ENCODE data around the gene PCDHAC1. TPM values are rescaled to one million over a fixed set of nuclear protein-coding genes. Genes with fewer than 3 reads are reported as not detected.

The PCDHAC1 gene
- total RNA-seq, 1 donor: 0.36 TPM

DNA sequence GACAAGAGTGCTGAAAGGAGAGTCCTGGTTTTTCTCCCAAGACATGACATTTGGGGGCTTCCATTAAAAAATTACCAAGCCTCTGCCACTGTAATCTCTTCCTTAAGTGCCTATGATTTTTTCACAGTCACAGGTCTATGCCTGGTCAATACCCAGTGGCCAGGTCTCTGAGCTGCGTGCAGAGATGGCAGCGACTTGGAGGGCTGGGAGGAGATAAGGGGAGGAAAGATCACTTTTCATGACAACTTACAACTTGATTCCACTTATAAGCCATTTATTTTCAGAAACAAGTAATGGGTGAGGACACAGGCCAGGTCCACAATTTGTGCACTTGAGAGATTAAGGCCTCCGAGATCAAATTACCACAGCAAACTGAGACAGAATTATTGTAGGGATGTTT, 38.3 kb downstream of the PCDHAC1 start:
- H3K79me2 ChIP-seq (ENCODE audit: insufficient read depth, low read length): no peaks in the 10 kb centered on the region
- no peaks in the 10 kb centered on the region for H3K27me3 ChIP-seq (ENCODE audit: insufficient read depth, low read length)
- no peaks in the 10 kb centered on the region for H3K36me3 ChIP-seq (ENCODE audit: insufficient read depth, low read length)
- no peak overlapping the region for H3K27ac ChIP-seq (ENCODE audit: low read depth, low read length)
- no peak for DNase-seq (ENCODE audit: insufficient read length, low spot score, missing footprints)
- H4K20me1 ChIP-seq (ENCODE audit: insufficient read depth, low read length): no peaks in the 10 kb centered on the region
- TF ChIP-seq, protein P1, sequence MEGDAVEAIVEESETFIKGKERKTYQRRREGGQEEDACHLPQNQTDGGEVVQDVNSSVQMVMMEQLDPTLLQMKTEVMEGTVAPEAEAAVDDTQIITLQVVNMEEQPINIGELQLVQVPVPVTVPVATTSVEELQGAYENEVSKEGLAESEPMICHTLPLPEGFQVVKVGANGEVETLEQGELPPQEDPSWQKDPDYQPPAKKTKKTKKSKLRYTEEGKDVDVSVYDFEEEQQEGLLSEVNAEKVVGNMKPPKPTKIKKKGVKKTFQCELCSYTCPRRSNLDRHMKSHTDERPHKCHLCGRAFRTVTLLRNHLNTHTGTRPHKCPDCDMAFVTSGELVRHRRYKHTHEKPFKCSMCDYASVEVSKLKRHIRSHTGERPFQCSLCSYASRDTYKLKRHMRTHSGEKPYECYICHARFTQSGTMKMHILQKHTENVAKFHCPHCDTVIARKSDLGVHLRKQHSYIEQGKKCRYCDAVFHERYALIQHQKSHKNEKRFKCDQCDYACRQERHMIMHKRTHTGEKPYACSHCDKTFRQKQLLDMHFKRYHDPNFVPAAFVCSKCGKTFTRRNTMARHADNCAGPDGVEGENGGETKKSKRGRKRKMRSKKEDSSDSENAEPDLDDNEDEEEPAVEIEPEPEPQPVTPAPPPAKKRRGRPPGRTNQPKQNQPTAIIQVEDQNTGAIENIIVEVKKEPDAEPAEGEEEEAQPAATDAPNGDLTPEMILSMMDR (IDR thresholded peaks at IDR 0.05; ENCODE audit: extremely low read depth, low read depth, low read length): no peak
- no peaks in the 10 kb centered on the region for H3K4me1 ChIP-seq (ENCODE audit: insufficient read depth, low read length)
- no peak overlapping the region for H3K4me2 ChIP-seq (ENCODE audit: insufficient read depth, low read length)
- no peaks in the 10 kb centered on the region for H3K9me3 ChIP-seq (ENCODE audit: low read depth, low read length)
- H3K4me3 ChIP-seq (ENCODE audit: insufficient read depth, low read length): no peak overlapping the region
- no peak overlapping the region for H2AFZ ChIP-seq (ENCODE audit: low read length)

DNA sequence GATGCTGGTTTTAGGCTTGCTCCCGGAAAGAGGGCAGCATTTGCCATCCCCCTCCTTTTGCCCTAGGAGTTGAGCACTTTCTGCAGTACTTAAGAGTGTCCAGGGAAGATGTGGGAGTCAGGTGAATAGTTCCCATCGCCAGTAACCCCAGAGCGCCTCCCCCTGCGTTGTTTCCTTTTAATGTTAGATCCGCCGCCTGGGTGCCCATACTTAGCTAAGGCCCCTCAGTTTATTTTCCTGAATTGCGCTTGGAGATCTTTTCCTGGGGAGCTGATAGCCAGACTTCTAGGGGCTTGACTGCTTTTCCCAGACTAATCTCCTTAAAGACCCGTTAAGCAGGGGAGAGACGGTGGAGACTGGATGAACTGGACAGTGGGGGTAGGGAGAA, 39.8 kb downstream of the PCDHAC1 start:
- H3K79me2 ChIP-seq (ENCODE audit: insufficient read depth, low read length): no peaks in the 10 kb centered on the region
- H3K4me3 ChIP-seq (ENCODE audit: insufficient read depth, low read length): peak overlapping the region; percentile 60
- H3K4me1 ChIP-seq (ENCODE audit: insufficient read depth, low read length): no peaks in the 10 kb centered on the region
- no peaks in the 10 kb centered on the region for H3K36me3 ChIP-seq (ENCODE audit: insufficient read depth, low read length)
- no peaks in the 10 kb centered on the region for H3K9me3 ChIP-seq (ENCODE audit: low read depth, low read length)
- H2AFZ ChIP-seq (ENCODE audit: low read length): peak overlapping the region; percentile 70
- H4K20me1 ChIP-seq (ENCODE audit: insufficient read depth, low read length): no peaks in the 10 kb centered on the region
- no peak overlapping the region for H3K27ac ChIP-seq (ENCODE audit: low read depth, low read length)
- H3K4me2 ChIP-seq (ENCODE audit: insufficient read depth, low read length): peak overlapping the region; percentile 66
- no peak for DNase-seq (ENCODE audit: insufficient read length, low spot score, missing footprints)
- no peaks in the 10 kb centered on the region for H3K27me3 ChIP-seq (ENCODE audit: insufficient read depth, low read length)
- TF ChIP-seq, protein P1 (IDR thresholded peaks at IDR 0.05; ENCODE audit: extremely low read depth, low read depth, low read length): no peak

DNA sequence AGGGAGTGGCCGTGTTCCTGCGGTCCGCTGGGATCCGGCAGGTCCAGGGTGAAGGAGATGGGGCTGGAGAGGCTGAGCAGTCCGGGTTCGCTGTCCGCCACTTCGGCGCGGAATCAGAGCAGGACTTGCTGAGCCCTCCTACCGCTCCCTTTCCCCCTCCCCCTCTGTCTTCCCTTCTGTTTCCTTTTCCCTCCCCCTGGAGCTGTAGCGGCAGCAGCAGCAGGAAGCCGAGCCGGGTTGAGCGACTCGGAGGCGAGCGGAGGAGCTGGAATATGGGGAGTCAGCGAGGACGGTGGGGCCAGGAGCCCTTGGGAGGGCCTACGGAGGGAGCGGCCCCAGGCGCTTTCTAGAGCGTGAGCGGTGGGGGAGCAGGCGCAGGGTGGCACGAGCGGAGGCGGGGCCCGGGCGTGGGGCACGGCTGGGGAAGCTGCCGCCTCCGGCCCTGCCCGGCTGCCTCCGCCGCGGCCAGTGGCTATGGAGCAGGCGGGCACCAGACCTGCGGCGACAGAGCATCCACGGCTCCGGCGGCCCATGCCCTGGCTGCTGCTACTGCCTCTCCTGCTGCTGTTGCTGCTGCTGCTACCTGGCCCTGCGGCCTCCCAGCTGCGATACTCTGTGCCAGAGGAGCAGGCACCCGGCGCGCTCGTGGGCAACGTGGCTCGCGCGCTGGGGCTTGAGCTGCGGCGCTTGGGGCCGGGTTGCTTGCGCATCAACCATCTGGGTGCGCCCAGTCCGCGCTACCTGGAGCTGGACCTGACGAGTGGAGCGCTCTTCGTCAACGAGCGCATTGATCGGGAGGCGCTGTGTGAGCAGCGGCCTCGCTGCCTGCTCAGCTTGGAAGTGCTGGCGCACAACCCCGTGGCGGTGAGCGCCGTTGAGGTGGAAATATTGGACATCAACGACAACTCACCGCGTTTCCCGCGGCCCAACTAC, 40.5 kb downstream of the PCDHAC1 start, which contains the start of gene PCDHAC2:
Gene PCDHAC2, plus strand, starts transcription at position 184 of the 933 bp plus-strand sequence. Its CDS starts 291 bp downstream, at position 475.
- peak; percentile 76 for DNase-seq (ENCODE audit: insufficient read length, low spot score, missing footprints)
- no peaks in the 10 kb centered on the region for H4K20me1 ChIP-seq (ENCODE audit: insufficient read depth, low read length)
- no peaks in the 10 kb centered on the region for H3K79me2 ChIP-seq (ENCODE audit: insufficient read depth, low read length)
- no peaks in the 10 kb centered on the region for H3K4me1 ChIP-seq (ENCODE audit: insufficient read depth, low read length)
- peak within 1 kb of the TSS; percentile 66 for H3K4me2 ChIP-seq (ENCODE audit: insufficient read depth, low read length)
- H3K4me3 ChIP-seq (ENCODE audit: insufficient read depth, low read length): peak within 1 kb of the TSS; percentile 60
- TF ChIP-seq, protein P1 (IDR thresholded peaks at IDR 0.05; ENCODE audit: extremely low read depth, low read depth, low read length): no peak
- H3K27ac ChIP-seq (ENCODE audit: low read depth, low read length): no peak within 1 kb of the TSS
- peak within 1 kb of the TSS; percentile 70 for H2AFZ ChIP-seq (ENCODE audit: low read length)
- H3K36me3 ChIP-seq (ENCODE audit: insufficient read depth, low read length): no peaks in the 10 kb centered on the region
- H3K9me3 ChIP-seq (ENCODE audit: low read depth, low read length): no peaks in the 10 kb centered on the region
- no peaks in the 10 kb centered on the region for H3K27me3 ChIP-seq (ENCODE audit: insufficient read depth, low read length)

DNA sequence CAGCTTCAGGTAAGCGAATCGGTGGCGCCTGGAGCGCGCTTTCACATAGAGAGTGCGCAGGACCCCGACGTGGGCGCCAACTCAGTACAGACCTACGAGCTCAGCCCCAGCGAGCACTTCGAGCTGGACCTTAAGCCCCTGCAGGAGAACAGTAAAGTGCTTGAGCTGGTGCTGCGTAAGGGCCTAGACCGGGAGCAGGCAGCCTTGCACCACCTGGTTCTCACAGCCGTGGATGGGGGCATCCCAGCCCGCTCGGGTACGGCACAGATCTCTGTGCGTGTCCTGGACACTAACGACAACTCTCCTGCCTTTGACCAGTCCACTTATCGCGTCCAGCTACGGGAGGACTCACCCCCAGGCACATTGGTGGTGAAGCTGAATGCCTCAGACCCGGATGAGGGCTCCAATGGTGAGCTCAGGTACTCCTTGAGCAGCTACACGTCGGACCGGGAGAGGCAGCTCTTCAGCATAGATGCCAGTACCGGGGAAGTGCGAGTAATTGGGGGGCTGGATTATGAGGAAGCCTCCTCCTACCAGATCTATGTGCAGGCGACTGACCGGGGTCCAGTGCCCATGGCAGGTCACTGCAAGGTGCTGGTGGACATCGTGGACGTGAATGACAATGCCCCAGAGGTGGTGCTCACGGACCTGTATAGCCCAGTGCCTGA, 41.3 kb downstream of the PCDHAC1 start:
- Histone ChIP-seq H3K36me3 (ENCODE audit: insufficient read depth, low read length) (no peaks in the 10 kb centered on the region), H3K4me2 (ENCODE audit: insufficient read depth, low read length) (no peak overlapping the region), H3K27ac (ENCODE audit: low read depth, low read length) (no peak overlapping the region), H3K4me1 (ENCODE audit: insufficient read depth, low read length) (no peaks in the 10 kb centered on the region), H3K27me3 (ENCODE audit: insufficient read depth, low read length) (no peaks in the 10 kb centered on the region), H2AFZ (ENCODE audit: low read length) (no peak overlapping the region), H4K20me1 (ENCODE audit: insufficient read depth, low read length) (no peaks in the 10 kb centered on the region), H3K79me2 (ENCODE audit: insufficient read depth, low read length) (no peaks in the 10 kb centered on the region), H3K4me3 (ENCODE audit: insufficient read depth, low read length) (no peak overlapping the region), H3K9me3 (ENCODE audit: low read depth, low read length) (no peaks in the 10 kb centered on the region)
- TF ChIP-seq, protein P1 (IDR thresholded peaks at IDR 0.05; ENCODE audit: extremely low read depth, low read depth, low read length): no peak
- DNase-seq (ENCODE audit: insufficient read length, low spot score, missing footprints): peak; percentile 6
